Measurements from ENCODE around the gene PRKCB.

Gene PRKCB

GRCh38 chr16:24007934-24008333 is 172.2 kb downstream of the PRKCB start:
- no peak for TF ChIP-seq CTCF (IDR thresholded peaks at IDR 0.05)

GRCh38 chr16:24009098-24009497 is 173.3 kb downstream of the PRKCB start:
- TF ChIP-seq CTCF (IDR thresholded peaks at IDR 0.05) = no peak

- no peak for TF ChIP-seq CTCF (IDR thresholded peaks at IDR 0.05)
Observed at GRCh38 chr16:24009955-24010354, 174.2 kb downstream of the PRKCB start.

- TF ChIP-seq CTCF (IDR thresholded peaks at IDR 0.05) = peak; percentile 83
Observed at GRCh38 chr16:24010440-24011089, 174.8 kb downstream of the PRKCB start.

DNA sequence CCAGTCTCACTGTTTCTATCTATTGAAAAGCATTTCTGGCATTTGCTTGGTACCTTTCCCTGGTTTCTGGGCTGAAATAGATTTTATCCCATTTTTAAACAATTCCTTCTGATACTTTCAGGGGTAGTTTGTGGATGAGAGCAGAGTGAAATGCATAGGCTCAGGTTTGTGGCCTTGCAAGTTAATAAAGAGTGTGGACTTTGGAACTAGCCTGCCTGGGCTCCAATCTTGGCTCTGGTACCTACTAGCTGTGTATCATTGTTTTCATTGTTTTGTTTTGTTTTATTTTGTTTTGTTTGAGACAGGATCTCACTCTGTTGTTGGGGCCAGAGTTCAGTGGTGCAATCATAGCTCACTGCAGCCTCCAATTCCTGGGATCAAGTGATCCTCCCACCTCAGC is 175.5 kb downstream of the PRKCB start:
- TF ChIP-seq CTCF (IDR thresholded peaks at IDR 0.05) = no peak

- TF ChIP-seq CTCF (IDR thresholded peaks at IDR 0.05) = no peak
Observed at GRCh38 chr16:24013054-24013636, 177.4 kb downstream of the PRKCB start.

GRCh38 chr16:24013864-24014645 is 178.3 kb downstream of the PRKCB start:
- TF ChIP-seq CTCF (IDR thresholded peaks at IDR 0.05) = no peak

Measured in LNCAP (cell line).